ENCODE data around the gene TNFRSF6B.

TNFRSF6B gene

GRCh38 chr20:63737695-63737944 is 41.2 kb downstream of the TNFRSF6B start:
- DNase-seq (ENCODE audit: extremely low spot score), result no peak
- ChIA-PET CTCF (interaction anchor here (0.9 kb wide), 1 partner anchor 8 kb away, joined by 3 read pairs; no protein-coding TSS in a partner anchor), POLR2A (no interaction called here)
- no peak for TF ChIP-seq CTCF (IDR thresholded peaks at IDR 0.05; ENCODE audit: control extremely low read depth, extremely low read depth, low read depth, missing control alignments)

DNA sequence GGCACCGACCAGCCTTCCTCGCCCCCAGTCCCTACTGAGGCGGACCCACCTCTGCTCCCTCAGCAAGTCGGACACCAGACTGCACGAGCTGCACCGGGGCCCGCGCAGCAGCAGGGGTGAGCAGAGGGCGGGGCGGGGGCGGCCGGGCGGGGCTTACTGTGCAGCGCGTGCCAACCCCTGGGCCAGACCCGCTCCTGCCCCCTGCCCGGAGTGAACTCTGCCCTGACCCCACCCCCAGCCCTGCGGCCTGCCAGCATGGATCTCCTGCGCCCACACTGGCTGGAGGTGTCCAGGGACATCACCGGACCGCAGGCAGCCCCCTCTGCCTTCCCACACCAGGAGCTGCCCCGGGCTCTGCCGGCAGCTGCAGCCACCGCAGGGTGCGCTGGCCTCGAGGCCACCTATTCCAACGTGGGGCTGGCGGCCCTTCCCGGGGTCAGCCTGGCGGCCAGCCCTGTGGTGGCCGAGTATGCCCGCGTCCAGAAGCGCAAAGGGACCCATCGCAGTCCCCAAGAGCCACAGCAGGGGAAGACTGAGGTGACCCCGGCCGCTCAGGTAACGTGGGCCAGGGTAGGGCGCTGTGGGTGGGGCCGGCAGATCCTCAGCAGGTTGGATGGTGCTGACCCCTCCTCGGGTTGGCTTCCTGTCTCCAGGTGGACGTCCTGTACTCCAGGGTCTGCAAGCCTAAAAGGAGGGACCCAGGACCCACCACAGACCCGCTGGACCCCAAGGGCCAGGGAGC is 41.7 kb downstream of the TNFRSF6B start:
- ChIA-PET CTCF (interaction anchor here (0.9 kb wide), 1 partner anchor 8 kb away, joined by 3 read pairs; no protein-coding TSS in a partner anchor), POLR2A (no interaction called here)

GRCh38 chr20:63738687-63739129 is 42.3 kb downstream of the TNFRSF6B start:
- POLR2A ChIA-PET, result interaction anchor here (1.0 kb wide), 1 partner anchor 31 kb away, joined by 3 read pairs; the partner anchor contains the start of genes ARFRP1 and ZGPAT
- peak; percentile 20 for DNase-seq (ENCODE audit: extremely low spot score)
- no peak for TF ChIP-seq CTCF (IDR thresholded peaks at IDR 0.05; ENCODE audit: control extremely low read depth, extremely low read depth, low read depth, missing control alignments)
- CTCF ChIA-PET, result interaction anchor here (0.9 kb wide), 1 partner anchor 9 kb away, joined by 3 read pairs; no protein-coding TSS in a partner anchor

More for the DNA sequence above, 41.7 kb downstream of the TNFRSF6B start:
- no peak for TF ChIP-seq CTCF (IDR thresholded peaks at IDR 0.05; ENCODE audit: control extremely low read depth, extremely low read depth, low read depth, missing control alignments)
- DNase-seq (ENCODE audit: extremely low spot score), result peak; percentile 65

GRCh38 chr20:63739130-63740069 is 42.9 kb downstream of the TNFRSF6B start, which contains the start of gene SLC2A4RG:
TSS of gene SLC2A4RG (plus strand) at chr20:63739776. CDS start at chr20:63739913, 137 bp downstream.
- DNase-seq (ENCODE audit: extremely low spot score), result peak; percentile 97
- CTCF ChIA-PET, result no interaction called here
- POLR2A ChIA-PET, result interaction anchor here (1.0 kb wide), 1 partner anchor 32 kb away, joined by 3 read pairs; the partner anchor contains the start of genes ARFRP1 and ZGPAT
- TF ChIP-seq CTCF (IDR thresholded peaks at IDR 0.05; ENCODE audit: control extremely low read depth, extremely low read depth, low read depth, missing control alignments), result no peak

DNA sequence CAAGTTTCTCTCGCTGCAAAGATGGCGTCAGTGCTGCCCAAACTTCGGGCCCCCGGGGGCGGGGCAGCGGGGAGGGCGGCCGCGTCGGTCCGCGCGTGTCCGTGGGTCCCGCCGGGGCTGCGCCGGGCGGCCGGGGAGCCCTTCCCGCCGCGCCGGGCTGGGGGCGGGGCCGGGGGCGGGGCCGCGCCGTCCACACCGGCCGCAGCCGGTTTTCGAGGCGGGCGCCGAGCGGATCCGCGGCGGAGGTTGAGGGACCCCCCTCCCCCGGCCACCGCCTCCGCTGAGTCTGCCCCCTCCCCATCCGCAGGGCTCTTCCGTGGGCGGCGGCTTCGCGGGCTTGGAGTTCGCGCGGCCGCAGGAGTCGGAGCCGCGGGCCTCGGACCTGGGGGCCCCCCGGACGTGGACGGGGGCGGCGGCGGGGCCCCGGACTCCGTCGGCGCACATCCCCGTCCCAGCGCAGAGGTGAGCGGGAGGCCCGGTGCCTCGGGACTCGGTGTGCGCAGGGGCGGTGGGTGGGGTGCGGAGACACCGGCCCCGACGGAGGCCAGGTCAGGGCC is 43.7 kb downstream of the TNFRSF6B start:
- TF ChIP-seq CTCF (IDR thresholded peaks at IDR 0.05; ENCODE audit: control extremely low read depth, extremely low read depth, low read depth, missing control alignments), result no peak
- DNase-seq (ENCODE audit: extremely low spot score), result peak; percentile 65
- POLR2A ChIA-PET, result no interaction called here
- CTCF ChIA-PET, result no interaction called here

Measured in GM10248 (cell line).